Measurements from ENCODE around the gene PRKCH.
A peak's percentile ranks its signal among the peaks of the same experiment; 100 is the strongest.
"Not testable (repeated sequence)": the region's sequence is repeated elsewhere in the genome, so short reads cannot be mapped to it uniquely, and the experiment has no call there.

Gene PRKCH

GRCh38 chr14:61395115-61395725 is 73.8 kb downstream of the PRKCH start:
- no peak for DNase-seq (ENCODE audit: low spot score)

- no peak for DNase-seq (ENCODE audit: low spot score)
Measured at GRCh38 chr14:61396279-61396678, 74.9 kb downstream of the PRKCH start.

GRCh38 chr14:61396694-61397093 is 75.3 kb downstream of the PRKCH start:
- no peak for DNase-seq (ENCODE audit: low spot score)

GRCh38 chr14:61397615-61398014 is 76.2 kb downstream of the PRKCH start:
- DNase-seq (ENCODE audit: low spot score): no peak

GRCh38 chr14:61398221-61398620 is 76.8 kb downstream of the PRKCH start:
- no peak for DNase-seq (ENCODE audit: low spot score)

GRCh38 chr14:61399365-61399764 is 78.0 kb downstream of the PRKCH start:
- DNase-seq (ENCODE audit: low spot score): no peak

GRCh38 chr14:61401461-61401860 is 80.1 kb downstream of the PRKCH start:
- no peak for DNase-seq (ENCODE audit: low spot score)

- no peak for DNase-seq (ENCODE audit: low spot score)
Measured at GRCh38 chr14:61403411-61403810, 82.0 kb downstream of the PRKCH start.

- DNase-seq (ENCODE audit: low spot score): no peak
Measured at GRCh38 chr14:61404637-61405036, 83.3 kb downstream of the PRKCH start.

GRCh38 chr14:61406198-61406597 is 84.8 kb downstream of the PRKCH start:
- DNase-seq (ENCODE audit: low spot score): no peak

GRCh38 chr14:61406675-61407074 is 85.3 kb downstream of the PRKCH start:
- no peak for DNase-seq (ENCODE audit: low spot score)

GRCh38 chr14:61408498-61408897 is 87.1 kb downstream of the PRKCH start:
- DNase-seq (ENCODE audit: low spot score): no peak

GRCh38 chr14:61409782-61410181 is 88.4 kb downstream of the PRKCH start:
- no peak for DNase-seq (ENCODE audit: low spot score)

GRCh38 chr14:61415934-61416333 is 94.6 kb downstream of the PRKCH start:
- not testable (repeated sequence) for DNase-seq (ENCODE audit: low spot score)

GRCh38 chr14:61416591-61416990 is 95.2 kb downstream of the PRKCH start:
- no peak for DNase-seq (ENCODE audit: low spot score)

GRCh38 chr14:61417141-61417540 is 95.8 kb downstream of the PRKCH start:
- no peak for DNase-seq (ENCODE audit: low spot score)

GRCh38 chr14:61417883-61418455 is 96.6 kb downstream of the PRKCH start:
- no peak for DNase-seq (ENCODE audit: low spot score)

GRCh38 chr14:61418746-61419145 is 97.4 kb downstream of the PRKCH start:
- DNase-seq (ENCODE audit: low spot score): peak; percentile 4

- DNase-seq (ENCODE audit: low spot score): no peak
Measured at GRCh38 chr14:61419201-61419600, 97.8 kb downstream of the PRKCH start.

- no peak for DNase-seq (ENCODE audit: low spot score)
Measured at GRCh38 chr14:61420326-61420725, 98.9 kb downstream of the PRKCH start.

- no peak for DNase-seq (ENCODE audit: low spot score)
Measured at GRCh38 chr14:61421212-61421923, 100.0 kb downstream of the PRKCH start.

- no peak for DNase-seq (ENCODE audit: low spot score)
Measured at GRCh38 chr14:61426048-61426447, 104.7 kb downstream of the PRKCH start.

GRCh38 chr14:61428261-61428660 is 106.9 kb downstream of the PRKCH start:
- DNase-seq (ENCODE audit: low spot score): no peak

- no peak for DNase-seq (ENCODE audit: low spot score)
Measured at GRCh38 chr14:61429316-61429715, 107.9 kb downstream of the PRKCH start.
